Gastroesophageal sphincter (tissue), 3 donors: Measurements from ENCODE around the gene CNTNAP2.

ENCODE experiments used
- CTCF ChIP-seq, 4 experiments: fragments of 200-600 bp in 2 of 4; fragments of 450-650 bp in 2 of 4; sonication (generic) in 1 of 4; IDR thresholded peaks; one replicate each; pipeline ENCODE4 v1.5.1; 2017 to 2019; ENCODE audit warnings: antibody characterized with exemption in 4 of 4, mild to moderate bottlenecking in 2 of 4, moderate library complexity in 2 of 4
- POLR2A ChIP-seq, 2 donors: fragments of 450-650 bp; IDR thresholded peaks; one replicate each; pipeline ENCODE4 v1.6.1; 2017; ENCODE audit warnings: antibody characterized with exemption in 2 of 2, mild to moderate bottlenecking in 2 of 2, moderate library complexity in 1 of 2

- TF ChIP-seq POLR2A (IDR thresholded peaks at IDR 0.05) (no peak), CTCF (IDR thresholded peaks at IDR 0.05) (no peak)
Observed at GRCh38 chr7:147858421-147858820, 1741.8 kb downstream of the CNTNAP2 start.
